A549 (cell line): ENCODE data around the gene COIL.

Source experiments
- BCL3 ChIP-seq: fragments of >200 bp; sonication (Bioruptor Twin); formaldehyde crosslinking; IDR thresholded peaks from 3 replicates; pipeline ENCODE4 v1.6.1; 2016
- CBX8 ChIP-seq: fragments of 200-600 bp; sonication (generic); IDR thresholded peaks from 2 replicates; pipeline ENCODE4 v1.6.1; 2016
- CHD2 ChIP-seq: fragments of 150-350 bp; IDR thresholded peaks from 2 replicates; pipeline ENCODE4 v1.6.1; 2014; ENCODE audit warnings: low read length; ENCODE audit not compliant: partially characterized antibody
- EP300 ChIP-seq, 2 experiments: fragments of >200 bp; sonication (Bioruptor Twin); formaldehyde crosslinking; IDR thresholded peaks; 2 replicates in 1 of 2; 3 replicates in 1 of 2; pipeline ENCODE4 v1.6.1; 2016 to 2017
- HOXA7 ChIP-seq: fragments of 250-450 bp; sonication (Bioruptor Pico); IDR thresholded peaks from 2 replicates; pipeline ENCODE4 v1.5.0; 2020; ENCODE audit warnings: mild to moderate bottlenecking, moderate library complexity
- JUN ChIP-seq, 2 experiments: fragments of >200 bp; sonication (Bioruptor Twin); formaldehyde crosslinking; IDR thresholded peaks; 2 replicates in 1 of 2; 3 replicates in 1 of 2; pipeline ENCODE4 v1.6.1; 2016 to 2017
- MAZ ChIP-seq: fragments of 150-350 bp; IDR thresholded peaks from 2 replicates; pipeline ENCODE4 v1.6.1; 2014; ENCODE audit warnings: antibody characterized with exemption, low read depth, low read length, borderline replicate concordance
- POLR2A ChIP-seq: IDR thresholded peaks from 2 replicates; pipeline ENCODE4 v1.6.1; 2012; ENCODE audit warnings: mild to moderate bottlenecking, low read length
- RAD21 ChIP-seq, 2 experiments: fragments of >200 bp in 1 of 2; sonication (Bioruptor Twin) in 1 of 2; formaldehyde crosslinking in 1 of 2; IDR thresholded peaks in 1 of 2; conservative IDR thresholded peaks in 1 of 2; 2 replicates in 1 of 2; 3 replicates in 1 of 2; pipeline ENCODE4 v1.6.1; 2012 to 2018; ENCODE audit warnings: inconsistent platforms in 1 of 2
- SMC3 ChIP-seq: fragments of >200 bp; sonication (Bioruptor Twin); formaldehyde crosslinking; IDR thresholded peaks from 3 replicates; pipeline ENCODE4 v1.6.1; 2018; ENCODE audit warnings: inconsistent platforms
- SREBF2 ChIP-seq: fragments of 450-650 bp; IDR thresholded peaks from 2 replicates; pipeline ENCODE4 v1.6.1; 2014; ENCODE audit warnings: mild to moderate bottlenecking, moderate library complexity
- ZC3H11A ChIP-seq: fragments of 450-650 bp; IDR thresholded peaks from 2 replicates; pipeline ENCODE4 v1.6.1; 2014; ENCODE audit warnings: antibody characterized with exemption, mild to moderate bottlenecking
- TF ChIP-seq, protein P1 (sequence below): fragments of >200 bp; sonication (Bioruptor Twin); formaldehyde crosslinking; IDR thresholded peaks from 3 replicates; pipeline ENCODE4 v1.5.1; 2016
- TF ChIP-seq, protein P2 (sequence below): IDR thresholded peaks from 2 replicates; pipeline ENCODE4 v1.6.1; 2012; ENCODE audit warnings: low read depth, borderline replicate concordance

- TF ChIP-seq SMC3 (no peak), CHD2 (no peak), ZC3H11A (no peak), POLR2A (no peak), SREBF2 (no peak), BCL3 (no peak), EP300 (IDR thresholded peaks at IDR 0.05) (no peak), CBX8 (no peak), MAZ (no peak), RAD21 (conservative IDR thresholded peaks at IDR 0.05 in 1 of 2, IDR thresholded peaks at IDR 0.05 in 1 of 2) (no peak), HOXA7 (CRISPR knock-in tag) (no peak), JUN (IDR thresholded peaks at IDR 0.05) (no peak)
- TF ChIP-seq, protein P1, sequence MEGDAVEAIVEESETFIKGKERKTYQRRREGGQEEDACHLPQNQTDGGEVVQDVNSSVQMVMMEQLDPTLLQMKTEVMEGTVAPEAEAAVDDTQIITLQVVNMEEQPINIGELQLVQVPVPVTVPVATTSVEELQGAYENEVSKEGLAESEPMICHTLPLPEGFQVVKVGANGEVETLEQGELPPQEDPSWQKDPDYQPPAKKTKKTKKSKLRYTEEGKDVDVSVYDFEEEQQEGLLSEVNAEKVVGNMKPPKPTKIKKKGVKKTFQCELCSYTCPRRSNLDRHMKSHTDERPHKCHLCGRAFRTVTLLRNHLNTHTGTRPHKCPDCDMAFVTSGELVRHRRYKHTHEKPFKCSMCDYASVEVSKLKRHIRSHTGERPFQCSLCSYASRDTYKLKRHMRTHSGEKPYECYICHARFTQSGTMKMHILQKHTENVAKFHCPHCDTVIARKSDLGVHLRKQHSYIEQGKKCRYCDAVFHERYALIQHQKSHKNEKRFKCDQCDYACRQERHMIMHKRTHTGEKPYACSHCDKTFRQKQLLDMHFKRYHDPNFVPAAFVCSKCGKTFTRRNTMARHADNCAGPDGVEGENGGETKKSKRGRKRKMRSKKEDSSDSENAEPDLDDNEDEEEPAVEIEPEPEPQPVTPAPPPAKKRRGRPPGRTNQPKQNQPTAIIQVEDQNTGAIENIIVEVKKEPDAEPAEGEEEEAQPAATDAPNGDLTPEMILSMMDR: no peak
- TF ChIP-seq, protein P2, sequence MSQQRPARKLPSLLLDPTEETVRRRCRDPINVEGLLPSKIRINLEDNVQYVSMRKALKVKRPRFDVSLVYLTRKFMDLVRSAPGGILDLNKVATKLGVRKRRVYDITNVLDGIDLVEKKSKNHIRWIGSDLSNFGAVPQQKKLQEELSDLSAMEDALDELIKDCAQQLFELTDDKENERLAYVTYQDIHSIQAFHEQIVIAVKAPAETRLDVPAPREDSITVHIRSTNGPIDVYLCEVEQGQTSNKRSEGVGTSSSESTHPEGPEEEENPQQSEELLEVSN: no peak
These were observed 50.9 kb downstream of the COIL start for GRCh38 chr17:56909742-56910508.
